Measurements from ENCODE around the gene RNF217.

The RNF217 gene

GRCh38 chr6:125046107-125046925 lies 84.1 kb downstream of the RNF217 start:
- FAIRE-seq (no peak), DNase-seq (ENCODE audit: insufficient read length) (no peak)
- no peak for TF ChIP-seq POLR2A (IDR thresholded peaks at IDR 0.05; ENCODE audit: low read depth, low read length)
- TF ChIP-seq POLR2AphosphoS5 (IDR thresholded peaks at IDR 0.05; ENCODE audit: low read depth, low read length), result no peak
- no peak for TF ChIP-seq TAF1 (IDR thresholded peaks at IDR 0.05; ENCODE audit: borderline replicate concordance, low read depth, low read length)

GRCh38 chr6:125048274-125048673 lies 86.0 kb downstream of the RNF217 start:
- no peak for FAIRE-seq
- TF ChIP-seq TAF1 (IDR thresholded peaks at IDR 0.05; ENCODE audit: borderline replicate concordance, low read depth, low read length), result no peak
- no peak for TF ChIP-seq POLR2AphosphoS5 (IDR thresholded peaks at IDR 0.05; ENCODE audit: low read depth, low read length)
- TF ChIP-seq POLR2A (IDR thresholded peaks at IDR 0.05; ENCODE audit: low read depth, low read length), result no peak
- no peak for DNase-seq (ENCODE audit: insufficient read length)

GRCh38 chr6:125050663-125051318 lies 88.6 kb downstream of the RNF217 start:
- TF ChIP-seq TAF1 (IDR thresholded peaks at IDR 0.05; ENCODE audit: borderline replicate concordance, low read depth, low read length) (no peak), POLR2A (IDR thresholded peaks at IDR 0.05; ENCODE audit: low read depth, low read length) (no peak), POLR2AphosphoS5 (IDR thresholded peaks at IDR 0.05; ENCODE audit: low read depth, low read length) (no peak)
- FAIRE-seq (no peak), DNase-seq (ENCODE audit: insufficient read length) (no peak)

GRCh38 chr6:125053809-125054208 lies 91.6 kb downstream of the RNF217 start:
- FAIRE-seq (no peak), DNase-seq (ENCODE audit: insufficient read length) (no peak)
- TF ChIP-seq POLR2AphosphoS5 (IDR thresholded peaks at IDR 0.05; ENCODE audit: low read depth, low read length), result no peak

GRCh38 chr6:125054331-125054730 lies 92.1 kb downstream of the RNF217 start:
- no peak for TF ChIP-seq POLR2AphosphoS5 (IDR thresholded peaks at IDR 0.05; ENCODE audit: low read depth, low read length)
- no peak for TF ChIP-seq TAF1 (IDR thresholded peaks at IDR 0.05; ENCODE audit: borderline replicate concordance, low read depth, low read length)
- no peak for TF ChIP-seq POLR2A (IDR thresholded peaks at IDR 0.05; ENCODE audit: low read depth, low read length)
- FAIRE-seq (no peak), DNase-seq (ENCODE audit: insufficient read length) (no peak)

GRCh38 chr6:125057392-125058246 lies 95.4 kb downstream of the RNF217 start:
- FAIRE-seq, result no peak
- TF ChIP-seq TAF1 (IDR thresholded peaks at IDR 0.05; ENCODE audit: borderline replicate concordance, low read depth, low read length), result no peak
- TF ChIP-seq POLR2A (IDR thresholded peaks at IDR 0.05; ENCODE audit: low read depth, low read length), result no peak
- no peak for TF ChIP-seq POLR2AphosphoS5 (IDR thresholded peaks at IDR 0.05; ENCODE audit: low read depth, low read length)
- no peak for DNase-seq (ENCODE audit: insufficient read length)

DNA sequence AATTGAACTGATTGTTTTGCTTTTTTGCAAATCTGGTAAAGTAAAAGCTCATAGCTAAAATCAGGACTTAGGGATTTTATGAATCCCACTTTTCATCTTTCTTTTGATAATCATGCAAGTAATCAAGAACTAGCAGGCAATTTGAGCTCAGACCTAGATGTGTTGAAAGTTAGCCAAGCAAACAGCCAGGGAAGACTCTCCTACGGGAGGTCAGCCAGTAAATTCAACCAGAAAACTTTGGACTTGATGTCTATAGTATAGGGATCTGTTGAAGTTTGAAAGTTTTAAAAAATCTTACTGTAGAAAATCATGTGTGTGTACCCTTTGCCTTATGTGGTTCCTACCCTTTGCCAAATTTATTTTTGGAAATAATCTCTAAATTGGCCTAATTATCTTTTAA lies 96.3 kb downstream of the RNF217 start:
- TF ChIP-seq POLR2A (IDR thresholded peaks at IDR 0.05; ENCODE audit: low read depth, low read length), result no peak
- TF ChIP-seq POLR2AphosphoS5 (IDR thresholded peaks at IDR 0.05; ENCODE audit: low read depth, low read length), result no peak
- TF ChIP-seq TAF1 (IDR thresholded peaks at IDR 0.05; ENCODE audit: borderline replicate concordance, low read depth, low read length), result no peak
- FAIRE-seq (no peak), DNase-seq (ENCODE audit: insufficient read length) (no peak)

DNA sequence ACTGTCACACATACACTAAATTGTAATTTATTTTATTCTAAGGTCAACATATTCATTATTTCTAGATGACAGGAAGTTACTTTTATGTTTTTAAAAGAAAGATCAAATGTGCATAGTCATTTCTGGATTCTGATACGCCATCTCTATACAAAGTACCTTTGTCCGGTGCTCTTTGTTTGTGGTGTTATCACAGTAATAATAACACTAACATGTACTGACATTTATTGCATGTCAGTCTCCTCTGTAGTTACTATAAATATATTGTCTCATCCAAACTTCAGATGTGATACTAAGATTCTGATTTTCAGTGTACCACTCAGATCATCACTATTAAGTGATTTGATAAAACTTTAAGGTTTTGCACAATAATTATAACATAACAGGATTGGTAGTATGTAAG lies 101.1 kb downstream of the RNF217 start:
- no peak for FAIRE-seq
- no peak for TF ChIP-seq POLR2A (IDR thresholded peaks at IDR 0.05; ENCODE audit: low read depth, low read length)
- TF ChIP-seq POLR2AphosphoS5 (IDR thresholded peaks at IDR 0.05; ENCODE audit: low read depth, low read length), result no peak
- no peak for TF ChIP-seq TAF1 (IDR thresholded peaks at IDR 0.05; ENCODE audit: borderline replicate concordance, low read depth, low read length)
- DNase-seq (ENCODE audit: insufficient read length), result no peak

DNA sequence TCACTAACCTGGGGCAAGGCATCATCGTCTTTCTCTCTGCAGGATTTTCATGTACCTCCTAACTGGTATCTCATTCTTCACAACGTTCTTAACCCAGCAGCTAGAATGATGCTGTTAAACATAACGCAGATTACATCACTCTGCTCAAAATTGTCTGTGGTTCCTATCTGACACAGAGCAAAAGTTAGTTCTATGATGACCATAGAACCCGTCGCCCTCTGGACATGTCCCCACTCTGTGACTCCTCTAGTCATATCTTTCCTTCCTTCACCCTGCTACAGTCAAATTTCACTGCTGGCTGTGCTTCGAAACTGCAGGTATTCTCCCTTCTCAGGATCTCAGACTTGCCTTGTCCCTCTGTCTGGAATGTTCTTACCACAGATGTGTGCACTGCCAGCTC lies 103.9 kb downstream of the RNF217 start:
- no peak for TF ChIP-seq POLR2AphosphoS5 (IDR thresholded peaks at IDR 0.05; ENCODE audit: low read depth, low read length)
- TF ChIP-seq POLR2A (IDR thresholded peaks at IDR 0.05; ENCODE audit: low read depth, low read length), result no peak
- TF ChIP-seq TAF1 (IDR thresholded peaks at IDR 0.05; ENCODE audit: borderline replicate concordance, low read depth, low read length), result no peak
- DNase-seq (ENCODE audit: insufficient read length) (no peak), FAIRE-seq (no peak)

DNA sequence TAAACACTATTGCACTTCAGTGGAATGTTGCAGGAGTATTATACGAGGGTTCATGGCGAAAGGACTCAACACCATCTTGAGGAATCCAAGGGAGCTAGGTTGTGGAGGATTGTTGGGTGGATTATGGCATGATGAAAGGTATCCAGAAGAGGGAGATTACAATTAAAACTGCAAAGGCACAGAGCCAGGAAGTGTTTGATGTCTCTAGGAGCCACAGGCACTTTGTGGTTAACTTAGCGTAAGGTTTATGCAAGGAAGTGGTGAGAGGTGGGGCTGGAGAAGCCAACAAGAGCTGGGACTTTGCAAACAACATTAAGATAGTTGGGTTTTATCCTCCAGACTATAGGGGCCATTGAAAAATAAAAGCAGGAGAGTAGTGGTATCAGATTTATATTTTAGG lies 104.7 kb downstream of the RNF217 start:
- TF ChIP-seq POLR2A (IDR thresholded peaks at IDR 0.05; ENCODE audit: low read depth, low read length), result no peak
- no peak for FAIRE-seq
- DNase-seq (ENCODE audit: insufficient read length), result no peak

DNA sequence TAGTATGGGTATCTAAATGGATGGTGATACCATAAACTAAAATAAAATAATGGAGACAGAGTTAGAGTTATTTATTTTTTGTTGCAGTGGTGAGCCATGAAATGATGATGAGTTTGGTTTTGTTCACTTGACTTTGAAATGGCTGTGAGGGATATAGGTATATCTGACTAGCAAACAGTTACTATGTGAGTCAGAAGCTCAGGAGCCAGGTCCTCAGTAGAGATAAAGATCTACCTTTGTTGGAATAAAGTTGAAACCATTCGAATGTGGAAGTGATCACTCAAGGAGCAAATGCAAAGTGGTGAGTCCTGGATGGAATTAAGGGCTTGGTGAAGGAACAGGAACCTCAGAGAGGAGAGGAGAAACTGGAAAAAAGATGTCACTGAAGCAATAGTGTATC lies 105.3 kb downstream of the RNF217 start:
- no peak for DNase-seq (ENCODE audit: insufficient read length)

More for the DNA sequence above, 105.3 kb downstream of the RNF217 start:
- no peak for TF ChIP-seq TAF1 (IDR thresholded peaks at IDR 0.05; ENCODE audit: borderline replicate concordance, low read depth, low read length)
- TF ChIP-seq POLR2AphosphoS5 (IDR thresholded peaks at IDR 0.05; ENCODE audit: low read depth, low read length), result no peak
- no peak for TF ChIP-seq POLR2A (IDR thresholded peaks at IDR 0.05; ENCODE audit: low read depth, low read length)
- no peak for FAIRE-seq

Data from GM12892 (cell line).